ENCODE data around the gene MUC13.

The MUC13 gene

GRCh38 chr3:124896824-124897526, 37.6 kb downstream of the MUC13 start:
- no peak for DNase-seq (ENCODE audit: low read depth)

- DNase-seq (ENCODE audit: low read depth) = no peak
Measured at GRCh38 chr3:124895756-124896155, 38.8 kb downstream of the MUC13 start.

GRCh38 chr3:124893526-124893925, 41.0 kb downstream of the MUC13 start:
- no peak for DNase-seq (ENCODE audit: low read depth)

GRCh38 chr3:124890573-124891190, 43.9 kb downstream of the MUC13 start:
- no peak for DNase-seq (ENCODE audit: low read depth)

GRCh38 chr3:124888482-124889441, 45.8 kb downstream of the MUC13 start:
- no peak for DNase-seq (ENCODE audit: low read depth)

GRCh38 chr3:124887932-124888298, 46.6 kb downstream of the MUC13 start:
- DNase-seq (ENCODE audit: low read depth) = no peak

GRCh38 chr3:124887177-124887931, 47.2 kb downstream of the MUC13 start, which contains the start of gene ITGB5:
Gene ITGB5, minus strand, starts transcription at chr3:124887365. Its CDS starts 365 bp downstream, at chr3:124887000.
- peak; percentile 71 for DNase-seq (ENCODE audit: low read depth)

GRCh38 chr3:124886168-124887056, 48.1 kb downstream of the MUC13 start:
- DNase-seq (ENCODE audit: low read depth) = peak; percentile 18

- DNase-seq (ENCODE audit: low read depth) = peak; percentile 16
Measured at GRCh38 chr3:124885466-124886167, 48.9 kb downstream of the MUC13 start.

- no peak for DNase-seq (ENCODE audit: low read depth)
Measured at GRCh38 chr3:124884474-124885101, 50.0 kb downstream of the MUC13 start.

GRCh38 chr3:124883766-124884473, 50.6 kb downstream of the MUC13 start:
- DNase-seq (ENCODE audit: low read depth) = peak; percentile 16

GRCh38 chr3:124882816-124883747, 51.5 kb downstream of the MUC13 start:
- no peak for DNase-seq (ENCODE audit: low read depth)

- no peak for DNase-seq (ENCODE audit: low read depth)
Measured at GRCh38 chr3:124881976-124882697, 52.4 kb downstream of the MUC13 start.

- no peak for DNase-seq (ENCODE audit: low read depth)
Measured at GRCh38 chr3:124879337-124879680, 55.2 kb downstream of the MUC13 start.

- peak; percentile 90 for DNase-seq (ENCODE audit: low read depth)
Measured at GRCh38 chr3:124878561-124879336, 55.8 kb downstream of the MUC13 start.

GRCh38 chr3:124877674-124878073, 56.9 kb downstream of the MUC13 start:
- no peak for DNase-seq (ENCODE audit: low read depth)
